NCI-H146 treated with DMSO at 0.1 percent for 48 hours (cell line): ENCODE measurements around the gene UGP2.
"Not testable (repeated sequence)": the region's sequence is repeated elsewhere in the genome, so short reads cannot be mapped to it uniquely, and the experiment has no call there.

Source experiments
- DNase-seq: peaks from one replicate; lab custom pipeline; 2025; ENCODE audit not compliant: unreplicated experiment; lab: John Stamatoyannopoulos, UW

Gene UGP2

DNA sequence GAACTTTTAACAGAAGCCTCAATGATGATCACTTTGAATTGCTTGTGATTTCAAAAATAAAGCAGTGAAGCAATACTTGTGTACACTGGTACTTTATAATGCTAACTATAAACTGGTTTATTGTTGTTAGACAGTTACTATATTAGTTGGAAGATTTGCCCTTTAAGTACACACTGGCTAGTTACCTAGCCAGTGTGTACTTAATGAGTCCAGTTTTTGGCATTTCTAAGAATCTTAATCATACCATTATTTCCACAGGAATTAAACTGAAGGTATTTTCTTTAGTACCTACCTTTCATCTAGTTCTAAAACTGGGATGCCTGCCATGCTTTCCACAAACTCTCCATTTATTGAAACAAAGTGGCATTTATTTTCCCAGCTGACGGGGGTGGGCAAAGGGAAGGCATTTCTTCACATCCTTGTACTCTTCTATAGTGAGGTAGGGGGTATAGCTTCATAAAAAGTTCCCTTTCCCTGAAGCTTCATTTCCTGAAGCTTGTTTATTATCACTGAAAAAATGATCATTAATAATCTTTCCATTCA lies 49.9 kb downstream of the UGP2 start:
- DNase-seq = no peak

GRCh38 chr2:63893163-63893562 lies 51.5 kb downstream of the UGP2 start:
- DNase-seq = no peak

- DNase-seq = no peak
These were observed 52.5 kb downstream of the UGP2 start for GRCh38 chr2:63894167-63894566.

DNA sequence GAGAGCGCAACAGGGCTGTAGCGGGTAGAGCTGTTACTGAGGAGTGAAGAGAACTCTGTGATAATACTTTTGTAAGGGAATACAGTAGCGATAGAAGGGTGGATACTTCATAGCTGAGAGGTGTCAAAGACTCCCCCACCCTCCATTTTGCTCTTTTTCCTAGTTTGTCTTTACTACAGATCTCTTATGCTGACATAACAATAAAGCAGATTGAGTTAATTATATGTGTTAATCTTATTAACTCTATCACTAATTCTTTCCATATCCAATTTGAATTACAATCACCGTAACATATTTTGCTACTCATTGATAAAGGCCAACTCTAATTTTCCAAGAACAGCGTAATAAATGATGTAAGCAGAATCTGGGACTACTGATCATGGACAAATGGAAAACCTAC lies 57.1 kb downstream of the UGP2 start:
- DNase-seq = no peak

DNA sequence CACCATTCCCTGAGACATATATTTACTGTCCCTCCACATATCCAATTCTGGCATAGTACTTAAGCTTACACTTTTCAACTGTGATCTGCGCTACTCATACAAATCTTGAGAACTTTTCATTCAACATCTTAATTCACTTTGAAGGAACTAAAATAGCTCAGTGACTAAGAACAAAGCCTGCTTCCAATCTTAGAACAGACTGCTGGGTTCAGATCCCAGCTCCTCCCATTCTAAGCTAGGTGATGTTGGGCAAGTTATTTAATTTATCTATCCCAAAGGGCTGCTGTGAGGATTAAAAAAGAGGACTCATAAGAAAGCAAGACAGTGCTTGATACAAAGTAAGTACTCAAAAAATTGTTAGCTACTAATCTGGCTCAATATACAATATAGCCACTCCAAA lies 57.9 kb downstream of the UGP2 start:
- DNase-seq = no peak

DNA sequence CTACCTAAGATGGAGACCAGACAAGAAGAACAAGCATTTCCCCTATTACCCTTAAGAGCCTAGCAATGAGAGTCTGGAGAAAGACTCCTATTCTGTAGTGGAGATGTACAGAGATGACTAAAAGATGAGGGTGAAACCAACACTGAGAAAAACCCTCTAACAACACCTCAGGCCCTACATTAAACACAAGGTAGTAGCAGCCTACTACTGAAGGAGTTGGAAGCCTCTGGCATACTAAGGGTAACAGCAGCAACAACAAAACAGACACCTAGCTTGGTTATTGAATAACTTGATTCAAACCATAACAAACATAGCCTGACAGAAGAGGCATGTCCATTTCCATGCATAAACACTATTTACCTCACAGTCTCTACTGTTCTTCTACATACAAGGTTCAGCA lies 60.5 kb downstream of the UGP2 start:
- no peak for DNase-seq

DNA sequence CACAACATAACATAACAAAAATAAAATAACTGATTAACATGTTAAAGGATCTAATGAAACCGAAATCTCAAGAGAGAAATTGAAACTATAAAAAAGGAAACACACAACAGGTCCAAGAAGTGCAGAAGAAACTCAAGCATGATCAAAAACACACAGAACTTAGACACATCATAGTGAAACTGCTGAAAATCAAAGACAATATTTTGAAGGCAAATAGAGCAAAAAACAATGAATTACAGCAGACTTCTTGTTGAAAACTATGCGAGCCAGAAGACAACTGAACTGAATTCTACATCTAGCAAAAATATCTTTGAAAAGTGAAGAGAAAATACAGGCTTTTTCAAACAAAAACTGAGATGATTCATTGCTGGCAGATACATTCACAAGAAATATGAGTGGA lies 61.3 kb downstream of the UGP2 start:
- no peak for DNase-seq

DNA sequence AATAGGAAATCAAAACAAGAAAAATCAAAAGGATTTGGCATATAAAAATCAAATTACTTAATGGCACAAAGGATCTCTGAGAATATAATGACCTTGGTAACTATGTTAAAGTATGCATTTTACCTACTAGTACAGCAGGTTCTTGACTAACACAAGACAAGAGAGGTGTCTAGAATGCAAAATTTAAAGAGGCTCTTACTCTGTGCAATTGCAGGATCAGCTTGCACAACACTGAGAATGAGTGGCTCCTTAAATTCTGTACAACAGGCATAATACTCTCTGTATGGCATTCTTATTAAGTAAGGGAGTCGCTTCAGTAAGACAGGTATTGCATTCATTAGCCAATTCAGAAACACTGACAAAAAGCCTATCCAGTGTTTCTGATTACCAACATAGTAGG lies 72.6 kb downstream of the UGP2 start:
- no peak for DNase-seq

GRCh38 chr2:63926815-63927214 lies 85.1 kb downstream of the UGP2 start:
- DNase-seq = peak; percentile 78

DNA sequence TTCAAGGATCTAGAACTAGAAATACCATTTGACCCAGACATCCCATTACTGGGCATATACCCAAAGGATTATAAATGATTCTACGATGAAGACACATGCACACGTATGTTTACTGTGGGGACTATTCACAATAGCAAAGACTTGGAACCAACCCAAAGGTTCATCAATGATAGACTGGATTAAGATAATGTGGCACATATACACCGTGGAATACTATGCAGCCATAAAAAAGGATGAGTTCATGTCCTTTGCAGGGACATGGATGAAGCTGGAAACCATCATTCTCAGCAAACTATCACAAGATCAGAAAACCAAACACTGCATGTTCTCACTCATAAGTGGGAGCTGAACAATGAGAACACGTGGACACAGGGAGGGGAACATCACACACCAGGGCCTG lies 90.4 kb downstream of the UGP2 start:
- not testable (repeated sequence) for DNase-seq
